Measurements from ENCODE around the gene AK5. TPM values are rescaled to one million over a fixed set of nuclear protein-coding genes. Genes with fewer than 3 reads are reported as not detected.

The AK5 gene
- total RNA-seq, 2 donors from 2014 or later, result 0.46 to 2.8 TPM

GRCh38 chr1:77562596-77563150, 280.9 kb downstream of the AK5 start:
- no peaks in the 10 kb centered on the region for H3K4me1 ChIP-seq (ENCODE audit: control insufficient read depth, insufficient read depth, low read length)
- no peak for TF ChIP-seq CTCF (conservative IDR thresholded peaks at IDR 0.05)
- no peaks in the 10 kb centered on the region for H3K27me3 ChIP-seq (ENCODE audit: control insufficient read depth, insufficient read depth, low read length, poor library complexity, severe bottlenecking)
- H3K4me3 Mint-ChIP-seq, result no peak overlapping the region
- H3K36me3 ChIP-seq (ENCODE audit: control insufficient read depth, insufficient read depth, low read length), result peaks cover 44% of the 10 kb centered on the region
- no peak for DNase-seq
- peaks cover 27% of the 10 kb centered on the region for H3K36me3 Mint-ChIP-seq (ENCODE audit: low read depth)
- H3K4me1 Mint-ChIP-seq, result no peaks in the 10 kb centered on the region
- WGBS, 2 experiments (ENCODE audit: insufficient coverage in 1 of 2, insufficient read length in 1 of 2), result 87 to 100% methylated on average over 2 to 3 of the region's 3 CpGs
- H3K9me3 Mint-ChIP-seq, result no peaks in the 10 kb centered on the region
- no peak overlapping the region for H3K9ac ChIP-seq (ENCODE audit: extremely low read depth, low read length, poor library complexity, severe bottlenecking)
- peak overlapping the region; percentile 58 for H3K27ac Mint-ChIP-seq
- no peaks in the 10 kb centered on the region for H3K9me3 ChIP-seq (ENCODE audit: control insufficient read depth, low read length)
- no peak overlapping the region for H3K4me3 ChIP-seq (ENCODE audit: low read length)
- no peak overlapping the region for H3K27ac ChIP-seq (ENCODE audit: low read depth, low read length)
- no peaks in the 10 kb centered on the region for H3K27me3 Mint-ChIP-seq (ENCODE audit: insufficient read depth)

- H3K4me3 Mint-ChIP-seq, result no peak overlapping the region
- Histone ChIP-seq H3K36me3 (ENCODE audit: control insufficient read depth, insufficient read depth, low read length) (peaks cover 51% of the 10 kb centered on the region), H3K27me3 (ENCODE audit: control insufficient read depth, insufficient read depth, low read length, poor library complexity, severe bottlenecking) (no peaks in the 10 kb centered on the region), H3K9me3 (ENCODE audit: control insufficient read depth, low read length) (no peaks in the 10 kb centered on the region), H3K27ac (ENCODE audit: low read depth, low read length) (no peak overlapping the region), H3K4me1 (ENCODE audit: control insufficient read depth, insufficient read depth, low read length) (no peaks in the 10 kb centered on the region), H3K9ac (ENCODE audit: extremely low read depth, low read length, poor library complexity, severe bottlenecking) (no peak overlapping the region), H3K4me3 (ENCODE audit: low read length) (no peak overlapping the region)
- TF ChIP-seq CTCF (conservative IDR thresholded peaks at IDR 0.05), result no peak
- no peak for DNase-seq
- WGBS, 2 experiments (ENCODE audit: insufficient coverage in 1 of 2, insufficient read length in 1 of 2), result 92 to 94% methylated on average over 4 of the region's 4 CpGs
- no peaks in the 10 kb centered on the region for H3K4me1 Mint-ChIP-seq
- peaks cover 37% of the 10 kb centered on the region for H3K36me3 Mint-ChIP-seq (ENCODE audit: low read depth)
- no peaks in the 10 kb centered on the region for H3K27me3 Mint-ChIP-seq (ENCODE audit: insufficient read depth)
- H3K27ac Mint-ChIP-seq, result no peak overlapping the region
- H3K9me3 Mint-ChIP-seq, result no peaks in the 10 kb centered on the region
Observed at GRCh38 chr1:77565321-77565720, 283.5 kb downstream of the AK5 start.

- WGBS, 2 experiments (ENCODE audit: insufficient coverage in 1 of 2, insufficient read length in 1 of 2), result 97 to 100% methylated on average over 3 of the region's 3 CpGs
- H3K4me3 Mint-ChIP-seq, result no peak overlapping the region
- H3K27me3 Mint-ChIP-seq (ENCODE audit: insufficient read depth), result no peaks in the 10 kb centered on the region
Observed at GRCh38 chr1:77571642-77572041, 289.8 kb downstream of the AK5 start.

More at GRCh38 chr1:77571642-77572041, 289.8 kb downstream of the AK5 start:
- no peak overlapping the region for H3K4me3 ChIP-seq (ENCODE audit: low read length)
- H3K27ac ChIP-seq (ENCODE audit: low read depth, low read length), result no peak overlapping the region
- no peaks in the 10 kb centered on the region for H3K4me1 Mint-ChIP-seq
- peaks cover 63% of the 10 kb centered on the region for H3K36me3 Mint-ChIP-seq (ENCODE audit: low read depth)
- H3K36me3 ChIP-seq (ENCODE audit: control insufficient read depth, insufficient read depth, low read length), result peaks cover 67% of the 10 kb centered on the region
- no peak overlapping the region for H3K9ac ChIP-seq (ENCODE audit: extremely low read depth, low read length, poor library complexity, severe bottlenecking)
- no peak for TF ChIP-seq CTCF (conservative IDR thresholded peaks at IDR 0.05)
- no peak overlapping the region for H3K27ac Mint-ChIP-seq
- H3K9me3 Mint-ChIP-seq, result no peaks in the 10 kb centered on the region
- no peaks in the 10 kb centered on the region for H3K4me1 ChIP-seq (ENCODE audit: control insufficient read depth, insufficient read depth, low read length)
- H3K27me3 ChIP-seq (ENCODE audit: control insufficient read depth, insufficient read depth, low read length, poor library complexity, severe bottlenecking), result no peaks in the 10 kb centered on the region
- DNase-seq, result no peak
- H3K9me3 ChIP-seq (ENCODE audit: control insufficient read depth, low read length), result no peaks in the 10 kb centered on the region

All from endodermal cell (in vitro differentiated cells).